GM21367 (cell line): ENCODE measurements around the gene MALSU1.

ENCODE experiments used
- ATAC-seq: cut with Tn5 transposase; IDR thresholded peaks from one replicate; pipeline ENCODE4 v1.9.1; 2021; ENCODE audit not compliant: unreplicated experiment

The MALSU1 gene

DNA sequence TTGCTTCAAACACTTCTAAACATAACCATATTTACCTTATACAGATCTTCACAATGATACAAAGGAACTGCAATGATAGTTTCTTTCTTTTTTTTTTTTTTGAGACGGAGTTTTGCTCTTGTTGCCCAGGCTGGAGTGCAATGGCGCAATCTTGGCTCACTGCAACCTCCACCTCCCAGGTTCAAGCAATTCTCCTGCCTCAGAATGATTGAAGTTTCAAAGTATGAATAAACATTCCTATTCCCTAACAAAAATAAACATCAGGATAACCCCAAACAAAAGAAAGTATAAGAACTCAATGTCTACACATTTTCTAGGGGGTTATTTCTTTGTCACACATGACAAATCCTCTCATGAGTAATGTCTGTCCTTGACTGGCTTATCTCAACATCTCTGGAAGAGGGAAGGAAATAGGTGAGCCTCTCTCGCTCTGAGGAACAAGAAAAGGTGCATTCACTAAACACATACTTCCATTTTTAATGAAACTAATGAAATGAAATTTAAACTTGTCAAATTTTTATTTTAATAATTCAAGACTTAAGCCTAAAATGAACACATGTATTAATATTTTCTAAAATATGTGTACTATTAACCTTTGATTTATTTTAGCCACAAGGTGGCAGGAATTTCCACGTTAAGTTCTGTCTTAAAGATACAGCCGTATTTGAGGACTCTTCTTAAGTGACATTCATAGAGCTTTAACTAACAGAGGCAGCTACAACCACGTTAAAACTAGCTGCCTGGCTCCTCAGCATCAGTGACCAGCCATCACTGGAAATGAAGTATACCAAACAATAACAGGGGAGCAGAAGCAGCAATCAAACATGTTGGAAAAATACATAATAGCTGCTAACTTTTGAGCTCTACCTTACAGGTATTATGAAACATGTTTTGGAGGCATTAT, 58.3 kb downstream of the MALSU1 start:
- peak; percentile 34 for ATAC-seq

DNA sequence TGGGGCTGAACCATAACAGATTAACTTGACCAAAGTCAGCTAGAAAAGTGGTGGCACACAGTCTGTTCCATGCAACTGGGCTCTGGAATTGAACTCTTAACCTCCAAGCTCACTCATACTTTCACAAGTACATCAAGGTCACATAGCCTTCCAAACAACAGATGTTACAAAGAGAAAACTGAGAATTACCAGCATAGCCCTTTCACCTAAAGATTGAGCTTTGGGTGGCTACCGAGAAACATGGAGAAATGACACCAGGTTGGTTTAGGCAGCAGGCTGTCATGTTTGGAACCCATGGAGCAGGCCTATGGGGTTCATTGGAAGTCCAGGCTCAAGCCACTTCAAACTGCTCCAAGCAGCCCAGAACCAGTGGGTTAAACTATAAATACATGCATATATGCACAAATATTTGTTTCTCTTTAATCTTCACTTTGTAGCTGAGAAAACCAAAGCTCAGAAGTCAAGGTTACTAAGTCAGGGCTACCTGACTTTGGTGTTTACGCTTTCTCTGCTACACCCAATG, 59.1 kb downstream of the MALSU1 start:
- ATAC-seq = no peak
